ENCODE data around the gene TMEM178B.

Gene TMEM178B

GRCh38 chr7:141455723-141456122, 381.9 kb downstream of the TMEM178B start:
- TF ChIP-seq REST (IDR thresholded peaks at IDR 0.05; ENCODE audit: insufficient read depth in 1 of 2, low read depth in 2 of 2, low read length in 2 of 2) (no peak), SIN3A (IDR thresholded peaks at IDR 0.05; ENCODE audit: borderline replicate concordance, insufficient read depth, low read length) (no peak), POLR2AphosphoS5 (IDR thresholded peaks at IDR 0.05; ENCODE audit: low read depth, low read length) (no peak), FOXP2 (optimal IDR thresholded peaks at IDR 0.05; ENCODE audit: borderline replicate concordance, extremely low read depth, extremely low read length, insufficient read depth) (no peak), TAF1 (IDR thresholded peaks at IDR 0.05; ENCODE audit: borderline replicate concordance, insufficient read depth, low read length) (no peak)

- TF ChIP-seq TAF1 (IDR thresholded peaks at IDR 0.05; ENCODE audit: borderline replicate concordance, insufficient read depth, low read length) (no peak), REST (IDR thresholded peaks at IDR 0.05; ENCODE audit: insufficient read depth in 1 of 2, low read depth in 2 of 2, low read length in 2 of 2) (no peak), SIN3A (IDR thresholded peaks at IDR 0.05; ENCODE audit: borderline replicate concordance, insufficient read depth, low read length) (no peak), POLR2AphosphoS5 (IDR thresholded peaks at IDR 0.05; ENCODE audit: low read depth, low read length) (no peak), FOXP2 (optimal IDR thresholded peaks at IDR 0.05; ENCODE audit: borderline replicate concordance, extremely low read depth, extremely low read length, insufficient read depth) (no peak)
Observed at GRCh38 chr7:141456298-141456697, 382.4 kb downstream of the TMEM178B start.

GRCh38 chr7:141456711-141457110, 382.8 kb downstream of the TMEM178B start:
- no peak for TF ChIP-seq SIN3A (IDR thresholded peaks at IDR 0.05; ENCODE audit: borderline replicate concordance, insufficient read depth, low read length)
- no peak for TF ChIP-seq TAF1 (IDR thresholded peaks at IDR 0.05; ENCODE audit: borderline replicate concordance, insufficient read depth, low read length)
- no peak for TF ChIP-seq REST (IDR thresholded peaks at IDR 0.05; ENCODE audit: insufficient read depth in 1 of 2, low read depth in 2 of 2, low read length in 2 of 2)
- no peak for TF ChIP-seq POLR2AphosphoS5 (IDR thresholded peaks at IDR 0.05; ENCODE audit: low read depth, low read length)
- no peak for TF ChIP-seq FOXP2 (optimal IDR thresholded peaks at IDR 0.05; ENCODE audit: borderline replicate concordance, extremely low read depth, extremely low read length, insufficient read depth)

- no peak for TF ChIP-seq FOXP2 (optimal IDR thresholded peaks at IDR 0.05; ENCODE audit: borderline replicate concordance, extremely low read depth, extremely low read length, insufficient read depth)
- no peak for TF ChIP-seq REST (IDR thresholded peaks at IDR 0.05; ENCODE audit: insufficient read depth in 1 of 2, low read depth in 2 of 2, low read length in 2 of 2)
- no peak for TF ChIP-seq POLR2AphosphoS5 (IDR thresholded peaks at IDR 0.05; ENCODE audit: low read depth, low read length)
Observed at GRCh38 chr7:141460781-141461715, 387.2 kb downstream of the TMEM178B start.

All from PFSK-1 (cell line).